ENCODE measurements around the gene SLC2A5.
"Not testable (repeated sequence)": the region's sequence is repeated elsewhere in the genome, so short reads cannot be mapped to it uniquely, and the experiment has no call there.

Gene SLC2A5

DNA sequence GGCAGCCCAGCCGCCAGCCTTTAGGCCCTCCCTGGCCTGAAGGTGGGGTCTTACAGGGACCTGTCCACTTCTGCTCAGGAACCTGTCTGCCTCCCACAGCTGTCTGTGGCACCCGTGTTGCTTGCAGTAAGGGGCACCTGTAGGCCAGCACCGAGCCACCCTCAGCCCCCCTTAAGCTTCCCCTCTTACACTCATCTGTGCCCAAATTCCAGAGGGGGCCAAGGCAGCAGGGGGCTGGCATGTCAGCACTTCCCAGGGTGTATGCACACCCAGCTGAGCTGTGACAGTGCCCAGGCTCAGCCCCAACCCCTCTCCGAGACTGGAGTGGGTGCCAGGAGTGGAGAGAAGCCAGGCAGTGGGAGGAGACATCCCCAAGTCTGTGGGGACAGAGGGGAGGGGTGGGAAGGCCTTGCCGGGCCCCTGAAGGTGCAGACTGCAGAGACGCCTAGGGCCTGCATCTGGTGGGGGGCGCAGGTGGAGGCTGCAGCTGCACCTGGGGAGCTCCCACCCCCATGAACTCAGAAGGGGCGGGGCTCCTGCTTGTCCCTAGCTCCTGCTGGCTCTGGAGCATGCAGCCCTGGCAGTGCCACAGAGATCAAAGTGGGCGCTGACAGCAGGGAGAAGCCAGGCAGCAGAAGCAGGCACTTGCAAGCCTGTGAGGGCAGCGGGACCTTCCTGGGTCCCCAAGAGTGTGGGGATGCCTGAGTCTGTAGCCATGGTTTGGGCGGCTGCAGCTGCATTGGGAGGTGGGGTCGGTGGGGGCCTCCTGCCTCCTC is 37.8 kb downstream of the SLC2A5 start:
- no peak for DNase-seq

DNA sequence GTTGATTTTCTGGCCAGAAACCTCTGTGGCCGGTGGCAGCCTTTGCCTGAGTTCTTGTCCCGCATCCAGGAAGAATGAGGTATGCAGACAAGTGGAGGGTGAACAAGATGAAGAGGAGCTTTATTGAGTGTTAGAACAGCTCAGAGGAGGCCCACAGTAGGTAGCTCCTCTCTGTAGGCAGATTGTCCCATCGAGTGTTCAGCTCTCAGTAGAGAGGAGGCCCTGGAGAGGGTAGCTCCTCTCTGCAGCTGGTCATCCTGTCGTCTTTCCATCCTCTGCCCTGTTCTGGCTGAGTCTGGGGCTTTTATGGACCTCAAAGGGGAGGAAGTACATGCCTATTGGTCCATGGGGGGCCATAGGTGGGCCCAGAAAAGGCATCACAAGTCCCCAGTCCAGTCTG is 38.4 kb downstream of the SLC2A5 start:
- DNase-seq: not testable (repeated sequence)

DNA sequence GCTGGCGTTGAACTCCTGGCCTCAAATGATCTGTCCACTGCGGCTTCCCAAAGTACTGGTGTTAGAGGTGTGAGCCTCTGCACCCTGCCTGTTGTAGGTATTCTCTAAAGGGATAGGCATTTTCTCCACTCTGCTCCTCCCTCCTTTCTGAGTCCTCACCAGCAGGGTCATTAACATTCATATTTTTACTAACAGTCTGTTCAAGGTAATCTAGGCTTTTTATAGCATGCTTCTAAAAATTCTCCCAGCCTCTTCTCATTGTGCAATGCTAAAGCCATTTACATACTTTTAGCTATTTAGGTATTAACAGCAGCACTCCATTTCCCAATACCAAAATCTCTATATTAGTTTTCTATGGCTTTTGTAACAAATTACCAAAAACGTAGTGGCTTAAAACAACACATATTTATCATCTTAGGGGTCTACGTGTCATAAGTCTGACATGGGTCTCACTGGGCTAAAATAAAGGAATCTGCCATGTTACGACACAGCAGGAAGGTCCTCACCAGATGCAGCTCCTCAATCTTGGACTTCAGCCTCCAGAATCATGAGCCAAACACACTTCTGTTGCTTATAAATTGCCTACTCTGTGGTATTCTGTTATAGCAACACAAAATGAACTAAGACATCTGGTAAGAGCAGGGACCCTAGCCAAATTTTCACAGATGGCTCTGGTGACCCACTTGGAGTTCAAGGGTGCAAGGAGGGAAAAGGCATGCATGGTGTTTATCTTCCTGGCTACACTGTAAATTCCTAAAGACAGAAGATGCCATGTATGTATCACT is 40.3 kb downstream of the SLC2A5 start:
- DNase-seq: no peak

DNA sequence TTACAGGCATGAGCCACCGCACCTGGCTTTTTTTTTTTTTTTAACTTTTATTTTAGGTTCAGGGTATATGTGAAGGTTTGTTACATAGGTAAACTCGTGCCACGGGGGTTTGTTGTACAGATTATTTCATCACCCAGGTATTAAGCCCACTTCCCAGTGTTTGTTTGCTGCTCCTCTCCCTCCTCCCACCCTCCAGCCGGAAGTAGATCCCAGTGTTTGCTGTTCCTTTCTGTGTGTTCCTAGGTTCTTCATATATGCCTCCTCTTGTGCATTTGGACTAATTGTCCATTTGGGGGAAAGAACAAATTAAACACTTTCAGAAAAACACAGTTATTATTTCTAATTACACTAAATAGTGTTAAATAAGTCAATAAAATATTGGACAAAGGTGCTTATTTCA is 42.1 kb downstream of the SLC2A5 start:
- no peak for DNase-seq

DNA sequence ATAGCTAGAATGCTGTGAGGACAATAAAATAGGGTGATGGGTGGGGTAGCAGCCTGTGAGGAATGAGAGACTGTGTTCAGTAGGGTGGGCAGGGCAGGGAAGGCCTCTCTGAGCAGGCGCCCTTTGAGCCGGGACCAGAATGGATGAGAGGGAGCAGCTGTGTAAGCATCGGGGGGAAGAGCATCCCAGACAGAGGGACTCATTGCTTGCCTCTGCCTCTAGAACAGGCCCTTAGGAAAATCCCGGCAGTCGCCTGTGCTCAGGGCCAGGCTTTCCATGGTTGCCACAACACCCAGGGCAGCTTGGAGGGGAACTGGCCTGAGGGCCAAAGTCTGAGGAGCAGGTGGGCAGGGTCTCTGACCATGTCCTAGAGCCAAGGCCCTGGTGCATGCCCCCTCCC is 44.0 kb downstream of the SLC2A5 start:
- no peak for DNase-seq

DNA sequence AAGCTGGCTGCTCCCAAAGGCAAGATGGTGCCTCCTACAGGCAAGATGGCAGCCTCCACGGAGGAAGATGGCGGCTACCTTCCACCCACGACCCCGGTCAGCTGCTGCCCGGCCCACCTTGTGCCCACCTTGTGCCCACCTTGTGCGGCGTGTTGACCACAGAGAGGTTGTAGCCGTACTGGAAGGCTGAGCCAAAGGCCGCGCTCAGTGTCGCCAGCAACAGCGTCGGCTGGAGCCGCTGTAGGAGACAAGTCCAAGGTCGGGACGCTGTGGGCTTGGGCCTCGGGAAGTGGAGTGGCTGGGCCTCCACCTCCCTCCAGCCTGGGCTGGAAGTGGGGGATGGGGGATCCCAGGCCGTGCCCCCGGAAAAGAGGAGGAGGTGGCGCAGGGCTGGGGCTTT is 44.6 kb downstream of the SLC2A5 start:
- DNase-seq: no peak

DNA sequence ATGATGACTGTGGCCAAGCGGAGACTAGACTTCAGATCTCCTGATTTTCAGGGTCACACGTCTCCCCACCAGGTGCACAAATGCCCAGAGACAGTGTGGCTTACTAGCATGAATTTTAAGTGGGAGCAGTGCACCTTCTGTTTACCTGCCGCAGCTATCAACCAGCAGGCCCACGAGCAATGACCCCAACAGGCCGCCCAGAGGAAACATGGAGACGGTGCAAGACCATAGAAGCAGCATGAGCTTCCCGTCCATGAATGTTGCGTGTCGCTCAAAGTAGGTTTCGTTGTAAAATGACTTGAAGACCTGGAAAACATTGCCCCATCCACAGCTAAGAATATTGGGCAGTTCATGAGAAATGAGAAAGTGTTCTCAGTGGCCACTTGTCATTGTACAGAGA is 46.7 kb downstream of the SLC2A5 start:
- no peak for DNase-seq

DNA sequence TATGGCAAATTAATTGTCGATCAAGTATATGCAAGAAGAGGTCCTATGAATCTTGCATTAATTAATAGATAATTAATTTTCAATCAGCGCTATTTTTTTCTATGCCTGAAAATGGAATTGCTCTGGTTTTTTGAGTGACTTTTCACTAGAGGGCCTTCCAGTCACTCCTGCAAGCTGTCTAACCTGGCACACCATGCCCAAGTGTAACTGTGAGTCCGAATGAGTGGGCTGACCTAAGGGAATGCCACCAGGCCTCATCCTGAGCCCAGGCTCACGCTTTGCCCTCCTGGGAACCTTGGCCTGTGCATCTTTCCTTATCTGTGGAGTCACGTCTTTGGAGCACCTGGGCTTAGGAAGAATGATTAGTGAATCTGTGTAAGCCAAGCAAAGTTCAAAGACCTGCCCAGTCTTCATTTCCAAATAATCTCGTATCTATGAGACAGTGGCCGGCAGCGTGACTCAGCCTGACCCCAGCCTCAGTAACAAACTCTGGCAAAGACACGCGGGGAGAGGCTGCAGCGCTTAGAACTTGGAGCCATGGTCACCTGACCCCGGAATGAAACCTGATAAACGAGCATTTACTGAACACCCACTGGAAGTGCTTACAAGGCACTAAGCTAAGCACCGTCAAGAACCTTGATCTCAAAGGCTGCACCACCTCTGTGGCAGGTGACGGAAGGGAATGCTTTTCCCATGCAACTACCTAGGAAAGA is 47.3 kb downstream of the SLC2A5 start:
- not testable (repeated sequence) for DNase-seq

DNA sequence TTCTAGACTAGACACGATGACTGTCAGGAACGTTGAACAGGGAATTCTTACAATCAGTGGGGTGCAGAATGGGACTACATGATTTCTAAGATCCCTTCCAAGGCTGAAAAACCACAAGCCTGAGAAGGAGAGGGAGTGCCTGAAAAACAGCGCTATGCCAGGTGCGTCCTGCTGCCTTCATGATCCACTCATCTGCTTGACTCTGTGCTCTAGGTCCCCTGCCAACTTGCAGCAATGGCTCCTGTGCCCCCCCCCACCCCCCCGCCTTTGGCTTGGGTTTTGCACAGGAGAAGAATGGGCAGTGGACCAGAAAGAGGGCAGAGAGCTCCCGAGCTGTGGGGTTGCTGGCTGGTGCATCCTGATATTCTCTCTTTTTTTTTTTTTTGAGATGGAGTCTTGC is 49.1 kb downstream of the SLC2A5 start:
- no peak for DNase-seq

DNA sequence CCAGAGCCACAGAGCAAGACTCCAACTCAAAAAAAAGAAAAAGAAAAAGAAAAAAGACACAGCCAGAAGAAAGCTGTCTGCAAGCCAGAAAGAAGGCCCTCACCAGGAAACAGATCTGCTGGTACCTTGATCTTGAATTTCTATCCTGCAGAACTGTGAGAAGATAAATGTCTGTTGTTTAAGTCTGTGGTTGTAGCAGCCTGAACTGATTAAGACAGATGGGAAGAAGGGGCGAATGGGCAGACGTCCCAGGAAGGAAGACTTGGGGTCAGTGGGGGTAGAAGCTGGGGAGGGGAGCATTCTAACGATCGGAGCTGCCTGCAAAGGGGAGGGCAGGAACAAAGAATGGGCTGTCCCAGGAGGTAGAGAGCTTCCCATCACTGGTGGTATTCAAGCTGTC is 49.5 kb downstream of the SLC2A5 start:
- DNase-seq: no peak

DNA sequence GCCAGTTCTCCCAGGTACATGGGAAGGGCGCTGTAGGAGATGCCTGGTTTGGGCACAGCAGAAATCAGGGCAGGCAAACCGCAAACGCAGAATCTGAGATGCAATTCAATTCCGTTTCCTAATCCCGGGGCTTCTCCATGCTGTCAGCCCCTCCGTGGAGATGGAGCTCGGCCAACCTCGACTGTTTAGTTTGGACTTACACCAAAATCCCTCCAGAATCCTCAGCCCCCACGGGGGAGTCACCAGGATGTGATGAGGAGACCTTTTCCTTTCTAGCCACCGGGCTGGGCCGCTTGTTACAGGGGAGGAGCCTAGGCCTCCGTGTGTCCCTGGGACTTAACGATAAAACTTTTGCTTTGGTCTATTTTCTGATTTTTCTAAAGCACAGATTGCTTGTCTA is 51.1 kb downstream of the SLC2A5 start:
- no peak for DNase-seq

DNA sequence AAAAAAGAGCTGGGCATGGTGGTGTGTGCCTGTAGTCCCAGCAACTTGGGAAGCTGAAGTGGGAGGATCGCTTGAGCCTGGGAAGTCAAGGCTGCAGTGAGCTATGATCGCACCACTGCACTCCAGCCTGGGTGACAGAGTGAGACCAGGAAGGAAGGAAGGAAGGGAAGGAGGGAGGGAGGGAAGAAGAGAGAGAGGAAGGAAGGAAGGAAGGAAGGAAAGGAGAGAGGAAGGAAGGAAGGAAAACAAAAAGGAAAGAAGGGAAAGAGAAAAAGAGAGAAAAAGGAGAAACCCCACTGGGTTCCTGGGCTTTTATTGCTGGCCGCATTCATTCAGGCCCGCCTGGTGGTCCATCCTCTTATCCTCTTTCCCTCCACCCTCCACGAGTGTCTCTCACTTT is 53.0 kb downstream of the SLC2A5 start:
- DNase-seq: no peak

DNA sequence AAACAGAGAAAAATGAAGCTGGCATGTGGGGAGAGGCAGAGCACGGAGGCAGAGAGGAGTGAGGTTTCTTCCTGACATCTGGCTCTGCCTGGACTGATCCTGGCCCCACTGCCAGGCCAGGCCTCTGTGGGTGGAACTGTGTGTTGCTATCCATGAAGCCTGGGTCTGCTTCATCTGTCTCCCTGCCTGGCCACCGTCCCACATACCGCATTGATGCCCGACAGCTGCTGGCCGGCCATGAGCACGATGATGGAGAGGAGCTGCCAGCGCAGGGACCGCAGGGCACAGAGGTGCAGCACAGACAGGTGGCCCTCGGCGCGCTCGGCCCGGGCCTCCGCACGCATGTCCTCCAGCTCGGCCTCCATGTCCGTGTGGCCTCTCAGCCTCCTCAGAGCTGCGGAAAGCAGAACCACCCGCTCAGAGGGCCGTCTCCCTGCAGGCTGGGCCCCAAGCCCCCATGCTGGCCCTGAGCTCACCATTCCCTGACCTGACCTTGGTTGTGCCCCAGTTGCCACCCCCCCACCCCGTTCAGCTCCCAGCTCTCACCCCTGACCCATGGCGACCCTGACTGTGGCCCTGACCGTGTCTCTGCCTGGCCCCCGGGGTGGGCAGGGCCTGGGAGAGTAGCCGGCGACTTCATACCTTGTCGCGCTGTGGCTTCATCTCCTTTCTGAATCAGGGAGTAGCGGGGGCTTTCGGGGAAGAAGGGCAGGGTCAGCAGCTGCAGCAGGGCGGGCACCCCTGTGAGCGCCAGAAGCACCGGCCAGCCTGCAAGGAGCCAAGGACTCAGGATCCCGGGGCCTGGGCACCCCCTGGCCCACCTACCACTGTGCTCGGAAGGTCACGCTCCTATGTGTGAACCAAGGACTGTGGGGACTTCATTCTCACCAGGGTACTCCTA is 54.7 kb downstream of the SLC2A5 start:
- DNase-seq: no peak

DNA sequence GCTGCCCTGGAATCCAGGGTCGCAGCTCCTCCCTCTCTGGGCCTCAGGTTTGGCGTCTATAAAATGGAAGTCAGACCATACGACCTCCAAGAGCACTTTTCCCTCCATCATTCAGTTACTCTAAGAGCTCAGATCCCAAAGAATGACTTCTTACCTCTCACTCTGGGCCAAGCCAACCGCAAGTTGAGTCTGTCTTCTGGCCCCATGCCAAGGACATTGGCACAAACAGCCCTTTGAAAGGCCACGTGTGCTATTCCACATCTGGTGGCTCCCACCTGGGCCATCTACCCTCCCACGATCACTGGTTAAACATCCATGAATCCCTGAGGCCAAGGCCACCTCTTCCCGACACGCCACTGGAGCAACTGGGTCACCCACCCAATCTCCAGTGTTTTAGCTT is 55.6 kb downstream of the SLC2A5 start:
- no peak for DNase-seq

DNA sequence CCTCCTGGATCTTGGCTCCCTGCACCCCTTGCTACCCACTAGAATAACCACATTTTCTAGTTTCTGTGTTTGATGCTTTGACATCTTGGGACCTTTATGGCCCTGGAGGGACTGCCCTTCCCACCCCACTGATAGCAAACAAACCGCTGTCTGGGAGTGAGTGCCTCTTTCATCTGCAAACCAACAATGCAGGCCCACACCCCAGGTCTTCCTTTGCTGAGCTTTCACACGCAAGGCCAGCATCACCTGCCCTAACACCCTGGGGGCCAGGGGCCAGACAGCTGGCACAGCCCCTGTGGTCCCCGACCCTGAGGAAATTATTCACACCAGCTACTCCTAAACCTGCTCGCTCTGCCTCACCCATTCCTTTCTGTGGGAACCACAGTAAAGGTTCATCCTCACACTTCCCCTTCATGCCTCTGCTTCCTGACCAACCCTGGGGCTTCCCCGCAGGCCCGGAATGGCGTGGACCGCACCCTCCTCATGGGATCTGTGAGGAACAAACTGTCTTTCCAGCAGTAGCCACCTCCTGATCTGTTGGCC is 58.6 kb downstream of the SLC2A5 start:
- no peak for DNase-seq

DNA sequence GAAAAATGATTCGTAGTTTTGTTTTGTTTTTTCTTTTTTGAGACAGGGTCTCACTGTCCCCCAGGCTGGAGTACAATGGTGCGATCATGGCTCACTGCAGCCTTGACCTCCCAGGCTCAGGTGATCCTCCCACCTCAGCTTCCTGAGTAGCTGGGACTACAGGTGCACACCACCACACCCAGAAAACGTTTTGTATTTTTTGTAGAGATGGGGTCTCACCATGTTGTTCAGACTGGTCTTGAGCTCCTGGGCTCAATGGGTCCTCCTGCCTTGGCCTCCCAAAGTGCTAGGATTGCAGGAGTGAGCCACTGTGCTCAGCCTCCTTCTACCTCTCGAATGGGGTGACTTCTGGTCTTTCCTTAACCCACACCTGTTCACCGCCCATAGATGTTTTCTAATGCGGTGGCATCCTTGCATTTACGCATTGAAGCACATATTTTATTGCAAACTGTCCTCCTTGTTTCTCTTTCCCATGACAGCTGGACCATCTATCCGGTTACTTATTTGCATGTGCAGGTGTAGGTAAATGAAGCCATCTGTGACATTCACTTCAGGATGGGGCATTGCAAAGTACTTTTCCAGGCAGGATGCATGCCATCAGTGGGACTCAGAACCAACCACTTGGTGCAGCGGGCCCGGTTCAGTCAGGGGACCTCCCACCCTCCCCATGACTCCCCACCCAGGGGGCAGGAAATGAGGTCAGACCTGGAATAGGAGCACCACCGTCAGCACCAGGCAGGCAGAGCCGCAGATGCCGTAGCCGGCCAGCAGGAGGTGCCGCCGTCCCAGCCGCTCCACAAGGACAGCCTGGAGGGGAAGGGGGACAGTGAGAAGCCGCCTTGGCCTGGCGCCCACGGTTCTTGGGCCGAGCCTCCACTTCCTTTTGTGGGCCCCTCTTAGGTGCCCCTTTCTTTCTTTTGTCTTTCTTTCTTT is 59.7 kb downstream of the SLC2A5 start:
- DNase-seq: peak; percentile 34

DNA sequence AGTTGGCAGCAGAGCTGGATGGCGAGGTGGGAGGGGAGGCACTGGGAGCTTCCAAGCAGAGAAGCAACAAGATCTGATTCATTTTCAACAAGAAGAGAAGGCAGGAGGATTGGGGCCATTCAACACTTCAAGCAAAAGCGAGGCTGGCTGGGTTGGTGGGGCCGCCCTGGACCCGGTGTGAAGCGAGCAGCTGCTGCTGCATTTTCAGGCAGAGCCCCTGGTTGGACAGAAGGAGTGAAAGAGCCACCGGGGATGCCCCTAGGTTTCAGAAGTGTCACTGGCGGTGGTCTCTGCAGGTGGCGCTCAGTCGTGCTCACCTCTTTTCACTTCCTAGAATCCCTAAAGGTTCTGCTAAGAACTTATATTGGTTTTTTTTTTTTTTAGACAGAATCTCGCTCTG is 61.2 kb downstream of the SLC2A5 start:
- no peak for DNase-seq

DNA sequence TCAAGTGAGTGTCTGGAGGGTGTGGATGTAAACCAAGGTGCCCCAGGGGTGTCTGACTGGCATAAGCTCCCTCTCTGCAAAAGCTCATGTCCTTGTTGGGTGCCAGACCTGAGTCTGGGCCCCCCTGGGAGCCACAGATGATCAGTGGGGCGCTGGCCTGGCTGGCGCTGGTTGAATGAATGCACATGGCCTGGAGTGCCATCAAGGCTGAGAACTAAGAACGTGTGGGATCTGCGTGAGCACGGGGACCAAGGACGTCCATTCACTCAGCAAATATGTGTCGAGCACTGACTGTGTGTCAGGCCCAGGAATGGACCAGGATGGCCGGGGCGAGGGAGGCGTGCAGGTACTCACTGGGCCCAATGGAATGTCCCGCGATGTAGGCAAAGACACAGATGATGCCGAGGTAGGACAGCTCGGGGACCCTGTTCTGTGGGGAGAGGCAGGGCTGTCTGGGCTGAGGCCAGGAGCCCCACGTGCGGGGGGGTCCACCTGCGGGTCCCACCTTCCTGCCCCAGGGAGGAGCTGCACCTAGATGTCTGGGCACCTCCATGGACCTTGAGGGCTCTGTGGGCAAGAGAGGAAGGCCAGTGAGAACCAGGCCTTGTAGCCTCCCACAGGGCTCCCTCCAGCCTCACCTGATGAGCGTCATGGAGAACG is 62.3 kb downstream of the SLC2A5 start:
- DNase-seq: no peak

DNA sequence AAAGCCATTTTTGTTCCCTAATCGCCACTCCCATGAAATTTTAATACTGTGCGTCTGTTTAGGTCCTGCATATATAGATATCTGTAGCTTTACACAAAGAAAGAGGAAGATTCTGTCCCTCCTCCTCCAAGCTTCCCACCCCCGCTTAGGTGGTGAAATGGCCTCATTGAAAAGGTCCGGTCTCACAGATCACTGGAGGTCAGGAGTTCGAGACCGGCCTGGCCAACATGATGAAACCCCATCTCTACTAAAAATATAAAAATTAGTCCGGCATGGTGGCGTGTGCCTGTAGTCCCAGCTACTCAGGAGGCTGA is 64.1 kb downstream of the SLC2A5 start:
- no peak for DNase-seq

DNA sequence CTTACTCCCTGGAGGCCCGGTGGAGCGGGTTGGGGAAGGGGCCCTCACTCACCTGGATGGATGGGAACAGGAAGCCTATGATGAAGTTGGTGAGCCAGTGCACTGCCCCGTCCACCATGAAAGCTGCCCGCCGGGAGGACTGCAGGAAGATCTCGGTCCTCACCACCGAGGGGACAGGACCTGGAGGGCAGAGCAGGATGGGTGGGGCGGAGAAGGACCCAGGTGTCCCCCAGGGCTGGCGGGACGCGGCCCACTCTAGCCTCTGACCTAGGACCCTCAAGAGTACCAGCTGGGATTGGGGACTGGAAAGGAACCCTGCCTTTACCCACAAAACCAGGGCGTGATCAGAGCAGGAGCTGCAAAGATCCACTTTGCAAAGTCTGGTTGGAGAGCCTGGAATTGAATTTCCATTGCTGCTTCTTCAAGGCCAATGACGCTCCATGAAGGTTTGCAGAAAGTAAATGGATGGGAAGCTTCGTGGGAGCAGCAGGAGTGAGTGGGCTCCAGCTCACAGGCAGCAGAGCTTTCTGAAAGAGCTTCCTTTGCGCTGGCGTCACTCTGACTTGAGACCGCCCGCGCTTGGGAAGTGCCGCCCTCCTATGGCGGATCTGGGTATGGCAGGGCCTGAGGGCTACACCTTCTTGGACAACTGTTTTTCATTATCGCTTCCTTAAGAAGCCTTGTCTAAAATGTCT is 64.6 kb downstream of the SLC2A5 start:
- DNase-seq: peak; percentile 82
